Trophoblast cell (in vitro differentiated cells and primary cell): ENCODE data around the gene COLGALT1.

Experiments
- DNase-seq, 2 donors: peaks; one replicate each; pipeline ENCODE4 v3.0.0-alpha.2; 2016
- H2AFZ ChIP-seq: 2 replicates; pipeline ENCODE4 v1.6.1; 2013; ENCODE audit warnings: low read length, moderate library complexity, mild to moderate bottlenecking; ENCODE audit not compliant: insufficient read depth, poor library complexity
- H2AK5ac ChIP-seq: 2 replicates; pipeline ENCODE4 v1.6.1; 2013; ENCODE audit warnings: mild to moderate bottlenecking, low read length
- H2BK120ac ChIP-seq: 2 replicates; pipeline ENCODE4 v1.6.1; 2013; ENCODE audit warnings: low read length, mild to moderate bottlenecking, moderate library complexity; ENCODE audit not compliant: insufficient read depth, poor library complexity
- H2BK12ac ChIP-seq: 2 replicates; pipeline ENCODE4 v1.6.1; 2013; ENCODE audit warnings: mild to moderate bottlenecking, low read length, moderate library complexity
- H2BK5ac ChIP-seq: 2 replicates; pipeline ENCODE4 v1.6.1; 2013; ENCODE audit warnings: low read length, low read depth, moderate library complexity, mild to moderate bottlenecking; ENCODE audit not compliant: poor library complexity
- H3K14ac ChIP-seq: 2 replicates; pipeline ENCODE4 v1.6.1; 2013; ENCODE audit warnings: mild to moderate bottlenecking, low read length
- H3K18ac ChIP-seq: 2 replicates; pipeline ENCODE4 v1.6.1; 2013; ENCODE audit warnings: mild to moderate bottlenecking, low read length
- H3K23ac ChIP-seq: 2 replicates; pipeline ENCODE4 v1.6.1; 2013; ENCODE audit warnings: low read length
- H3K27ac ChIP-seq: 2 replicates; pipeline ENCODE4 v1.5.1; 2013; ENCODE audit warnings: low read depth, mild to moderate bottlenecking, inconsistent platforms, low read length, moderate library complexity
- H3K27me3 ChIP-seq: 2 replicates; pipeline ENCODE4 v1.6.1; 2013; ENCODE audit warnings: inconsistent platforms, mild to moderate bottlenecking, low read length, moderate library complexity; ENCODE audit not compliant: insufficient read depth
- H3K36me3 ChIP-seq, 2 experiments: 1 replicate in 1 of 2; 2 replicates in 1 of 2; pipeline ENCODE4 v1.6.1; 2013; ENCODE audit warnings: low read length in 2 of 2, mild to moderate bottlenecking in 2 of 2, moderate library complexity in 1 of 2; ENCODE audit not compliant: insufficient read depth in 2 of 2, control insufficient read depth in 1 of 2
- H3K4ac ChIP-seq: 2 replicates; pipeline ENCODE4 v1.6.1; 2013; ENCODE audit warnings: low read depth, mild to moderate bottlenecking, low read length, moderate library complexity
- H3K4me1 ChIP-seq, 2 experiments: 1 replicate in 1 of 2; 2 replicates in 1 of 2; pipeline ENCODE4 v1.6.1; 2013; ENCODE audit warnings: low read length in 2 of 2, mild to moderate bottlenecking in 2 of 2, moderate library complexity in 1 of 2; ENCODE audit not compliant: insufficient read depth in 2 of 2, control insufficient read depth in 1 of 2
- H3K4me2 ChIP-seq: 2 replicates; pipeline ENCODE4 v1.6.1; 2013; ENCODE audit warnings: inconsistent platforms, mild to moderate bottlenecking, low read length, moderate library complexity
- H3K4me3 ChIP-seq: 2 replicates; pipeline ENCODE4 v1.5.1; 2013; ENCODE audit warnings: mild to moderate bottlenecking, low read depth, low read length, inconsistent platforms
- H3K79me1 ChIP-seq: one replicate; pipeline ENCODE4 v1.6.1; 2013; ENCODE audit warnings: low read length
- H3K79me2 ChIP-seq: 2 replicates; pipeline ENCODE4 v1.6.1; 2013; ENCODE audit warnings: low read length, mild to moderate bottlenecking; ENCODE audit not compliant: control insufficient read depth, insufficient read depth, poor library complexity
- H3K9ac ChIP-seq: 2 replicates; pipeline ENCODE4 v1.6.1; 2013; ENCODE audit warnings: mild to moderate bottlenecking, low read length
- H3K9me3 ChIP-seq: 2 replicates; pipeline ENCODE4 v1.6.1; 2013; ENCODE audit warnings: low read depth, mild to moderate bottlenecking, control low read depth, inconsistent platforms, low read length; ENCODE audit not compliant: insufficient read depth
- H4K12ac ChIP-seq: 2 replicates; pipeline ENCODE4 v1.6.1; 2013; ENCODE audit warnings: low read depth, mild to moderate bottlenecking, low read length, moderate library complexity
- H4K8ac ChIP-seq: 2 replicates; pipeline ENCODE4 v1.6.1; 2013; ENCODE audit warnings: low read depth, mild to moderate bottlenecking, low read length, moderate library complexity
- H4K91ac ChIP-seq: one replicate; pipeline ENCODE4 v1.6.1; 2013; ENCODE audit warnings: low read depth, mild to moderate bottlenecking, low read length, moderate library complexity
- whole genome bisulfite sequencing: extraction: QIAGEN DNeasy Blood & Tissue Kit; methylation state at CpG from one replicate; pipeline ENCODE4 v1.1.7; 2013; ENCODE audit warnings: missing lambda C conversion rate; ENCODE audit not compliant: insufficient read length, insufficient coverage; ENCODE audit errors: extremely low coverage; 5-methylcytosine and 5-hydroxymethylcytosine counted together

The COLGALT1 gene

DNA sequence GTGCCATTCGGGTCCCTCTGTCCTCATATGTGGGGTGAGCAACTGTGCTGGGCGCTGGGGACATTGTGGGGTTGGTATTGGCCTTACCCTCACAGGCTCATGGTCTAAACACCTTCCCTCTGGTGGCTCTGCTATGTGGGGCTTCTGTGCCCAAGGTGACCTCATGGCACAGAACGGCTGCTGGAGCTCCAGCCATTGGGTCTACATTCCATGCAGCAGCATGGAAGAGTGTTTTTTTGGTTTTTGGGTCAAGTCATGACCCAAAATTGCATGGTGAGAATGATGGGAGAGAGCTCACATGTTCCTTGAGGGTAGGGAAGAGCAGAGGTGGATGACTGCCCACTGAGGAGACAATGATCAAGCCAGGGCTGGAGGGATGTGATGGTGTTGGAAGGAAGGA is 26.8 kb upstream of the COLGALT1 start:
- Histone ChIP-seq H2AK5ac (no peak overlapping the region), H2BK120ac (no peak overlapping the region), H3K36me3 (no peaks in the 10 kb centered on the region), H3K4me3 (no peak overlapping the region), H3K79me1 (no peaks in the 10 kb centered on the region), H4K8ac (no peak overlapping the region), H3K4me2 (no peak overlapping the region), H2AFZ (no peak overlapping the region), H3K18ac (no peak overlapping the region), H4K91ac (no peak overlapping the region), H3K27ac (no peak overlapping the region), H3K4me1 (no peaks in the 10 kb centered on the region), H3K14ac (no peak overlapping the region), H3K79me2 (no peaks in the 10 kb centered on the region), H3K27me3 (no peaks in the 10 kb centered on the region), H3K4ac (no peak overlapping the region), H3K9me3 (peaks cover 5% of the 10 kb centered on the region), H3K9ac (no peak overlapping the region), H2BK5ac (no peak overlapping the region), H4K12ac (no peak overlapping the region), H2BK12ac (no peak overlapping the region), H3K23ac (no peak overlapping the region)
- no peak for DNase-seq
- WGBS = no CpG with 5 or more reads among the region's 3 CpGs

DNA sequence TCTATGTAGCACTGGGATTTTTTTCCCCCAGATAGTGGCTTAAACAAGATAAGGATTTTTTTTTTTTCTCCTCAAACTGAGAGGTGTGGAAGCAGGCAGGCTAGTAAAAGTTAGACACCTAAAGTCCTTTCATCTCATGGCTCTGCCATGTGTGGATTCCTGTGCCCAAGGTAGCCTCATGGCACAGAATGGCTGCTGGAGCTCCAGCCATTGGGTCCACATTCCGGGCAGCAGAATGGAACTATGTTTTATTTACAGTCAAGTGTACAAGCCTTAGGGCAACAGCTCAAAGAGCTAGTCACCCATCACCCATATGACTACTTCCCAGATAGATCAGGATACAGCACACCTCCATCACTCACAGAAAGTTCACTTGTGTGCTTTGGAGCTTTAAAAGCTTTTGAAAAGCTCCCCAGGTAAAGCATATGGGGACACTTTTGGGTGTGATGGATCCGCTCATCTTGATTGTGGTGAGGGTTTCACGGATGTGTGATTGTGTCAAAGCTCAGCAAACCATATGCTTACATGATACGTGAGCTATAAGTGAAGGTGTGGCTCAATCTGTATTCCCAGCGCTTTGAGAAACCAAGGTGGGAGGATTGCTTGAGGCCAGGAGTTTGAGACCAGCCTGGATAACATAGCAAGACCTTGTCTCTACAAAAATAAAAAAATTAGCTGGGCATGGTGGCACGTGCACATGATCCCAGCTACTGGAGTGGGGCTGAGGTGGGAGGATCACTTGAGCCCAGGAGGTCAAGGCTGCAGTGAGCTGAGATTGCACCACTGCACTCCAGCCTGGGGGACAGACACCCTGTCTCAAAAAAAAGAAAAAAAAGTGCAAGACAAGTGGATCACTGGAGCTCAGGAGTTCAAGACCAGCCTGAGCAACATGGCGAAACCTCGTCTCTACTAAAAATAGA is 25.9 kb upstream of the COLGALT1 start:
- Histone ChIP-seq H3K4me3 (no peak overlapping the region), H3K4ac (no peak overlapping the region), H3K18ac (no peak overlapping the region), H3K9me3 (peaks cover 5% of the 10 kb centered on the region), H4K12ac (no peak overlapping the region), H2BK120ac (no peak overlapping the region), H3K23ac (no peak overlapping the region), H4K91ac (no peak overlapping the region), H3K14ac (no peak overlapping the region), H3K27ac (no peak overlapping the region), H3K79me1 (no peaks in the 10 kb centered on the region), H3K4me1 (no peaks in the 10 kb centered on the region), H3K36me3 (no peaks in the 10 kb centered on the region), H3K9ac (no peak overlapping the region), H2BK5ac (no peak overlapping the region), H3K79me2 (no peaks in the 10 kb centered on the region), H2AFZ (no peak overlapping the region), H4K8ac (no peak overlapping the region), H3K4me2 (no peak overlapping the region), H2BK12ac (no peak overlapping the region), H2AK5ac (no peak overlapping the region), H3K27me3 (no peaks in the 10 kb centered on the region)
- DNase-seq = no peak
- no CpG with 5 or more reads among the region's 8 CpGs for WGBS

DNA sequence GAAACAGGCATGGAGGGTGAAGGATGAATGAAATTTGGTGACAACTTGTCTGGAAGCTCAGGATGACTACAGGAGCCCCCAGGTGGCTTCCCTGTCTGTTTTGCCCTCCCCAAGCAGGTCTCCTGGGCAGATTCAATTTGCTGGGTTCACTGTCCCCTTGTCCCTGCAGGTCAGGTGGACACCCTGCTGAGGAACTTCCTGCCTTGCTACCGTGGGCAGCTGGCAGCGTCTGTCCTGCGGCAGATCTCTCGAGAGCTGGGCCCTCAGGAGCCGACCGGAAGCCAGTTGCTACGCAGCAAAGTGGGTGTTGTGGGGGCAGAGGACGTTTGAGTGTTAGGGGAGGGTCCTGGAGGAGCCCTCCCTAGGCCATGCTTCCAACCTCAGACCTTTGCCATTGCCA is 24.9 kb upstream of the COLGALT1 start:
- Histone ChIP-seq H2AFZ (no peak overlapping the region), H3K4me2 (no peak overlapping the region), H2BK12ac (no peak overlapping the region), H3K36me3 (no peaks in the 10 kb centered on the region), H3K4me1 (no peaks in the 10 kb centered on the region), H2BK5ac (no peak overlapping the region), H3K18ac (no peak overlapping the region), H4K91ac (no peak overlapping the region), H3K79me1 (no peaks in the 10 kb centered on the region), H3K4ac (no peak overlapping the region), H3K9ac (no peak overlapping the region), H3K27ac (no peak overlapping the region), H2AK5ac (no peak overlapping the region), H3K9me3 (peaks cover 3% of the 10 kb centered on the region), H3K79me2 (no peaks in the 10 kb centered on the region), H4K8ac (no peak overlapping the region), H3K14ac (no peak overlapping the region), H3K27me3 (no peaks in the 10 kb centered on the region), H4K12ac (no peak overlapping the region), H3K23ac (no peak overlapping the region), H3K4me3 (no peak overlapping the region), H2BK120ac (no peak overlapping the region)
- no CpG with 5 or more reads among the region's 8 CpGs for WGBS
- DNase-seq = no peak

DNA sequence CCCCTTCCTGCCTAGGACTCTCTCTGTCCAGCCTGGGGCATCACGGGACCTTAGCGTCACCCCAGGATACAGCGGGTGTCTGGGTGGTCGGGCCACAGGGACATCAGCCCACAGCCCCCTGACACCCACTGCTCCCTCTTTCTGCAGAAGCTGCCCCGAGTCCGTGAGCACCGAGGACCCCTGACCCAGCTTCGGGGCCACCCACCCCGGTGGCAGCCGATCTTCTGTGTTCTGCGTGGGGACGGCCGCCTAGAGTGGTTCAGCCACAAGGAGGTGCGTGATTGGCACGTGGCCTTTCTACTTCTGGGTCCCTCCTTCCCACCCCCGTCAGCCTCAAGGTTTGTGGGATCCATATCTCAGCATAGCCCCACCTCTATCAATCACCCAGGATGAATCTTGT is 23.3 kb upstream of the COLGALT1 start:
- no peak overlapping the region for H3K4me3 ChIP-seq
- no peaks in the 10 kb centered on the region for H3K36me3 ChIP-seq
- no peak overlapping the region for H4K91ac ChIP-seq
- no peak overlapping the region for H4K8ac ChIP-seq
- H3K79me1 ChIP-seq = no peaks in the 10 kb centered on the region
- H3K14ac ChIP-seq = no peak overlapping the region
- H3K9ac ChIP-seq = no peak overlapping the region
- H3K4ac ChIP-seq = no peak overlapping the region
- H2BK5ac ChIP-seq = no peak overlapping the region
- no peak overlapping the region for H2BK120ac ChIP-seq
- WGBS = no CpG with 5 or more reads among the region's 16 CpGs
- no peak overlapping the region for H2AFZ ChIP-seq
- no peaks in the 10 kb centered on the region for H3K27me3 ChIP-seq
- H3K4me1 ChIP-seq = no peaks in the 10 kb centered on the region
- no peak overlapping the region for H4K12ac ChIP-seq
- no peaks in the 10 kb centered on the region for H3K79me2 ChIP-seq
- peaks cover 1% of the 10 kb centered on the region for H3K9me3 ChIP-seq
- H3K27ac ChIP-seq = no peak overlapping the region
- no peak overlapping the region for H2AK5ac ChIP-seq
- DNase-seq = no peak
- H3K18ac ChIP-seq = no peak overlapping the region
- no peak overlapping the region for H3K4me2 ChIP-seq
- H2BK12ac ChIP-seq = no peak overlapping the region
- no peak overlapping the region for H3K23ac ChIP-seq
